Measurements from ENCODE around the gene RAB18.
"Not testable (repeated sequence)": the region's sequence is repeated elsewhere in the genome, so short reads cannot be mapped to it uniquely, and the experiment has no call there.

RAB18 gene

DNA sequence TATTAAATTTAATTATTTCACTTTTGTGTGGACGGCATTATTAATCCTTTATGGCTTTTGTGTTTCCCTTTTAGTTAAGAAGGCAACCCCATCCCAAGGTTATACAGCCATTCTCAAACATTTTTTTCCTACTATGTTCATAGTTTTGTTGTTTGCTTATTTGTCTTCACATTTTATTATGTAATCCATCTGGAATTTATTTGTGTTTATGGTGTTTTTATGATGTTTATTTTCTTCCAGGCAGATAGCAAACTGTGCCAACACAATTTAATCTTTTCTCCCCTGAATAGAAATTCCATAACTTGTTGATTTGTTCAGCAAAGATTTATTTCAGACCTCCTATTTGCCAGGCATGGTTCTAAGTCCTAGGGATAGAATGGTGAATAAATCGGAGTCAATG lies 42.9 kb downstream of the RAB18 start:
- DNase-seq (ENCODE audit: low spot score), result no peak

DNA sequence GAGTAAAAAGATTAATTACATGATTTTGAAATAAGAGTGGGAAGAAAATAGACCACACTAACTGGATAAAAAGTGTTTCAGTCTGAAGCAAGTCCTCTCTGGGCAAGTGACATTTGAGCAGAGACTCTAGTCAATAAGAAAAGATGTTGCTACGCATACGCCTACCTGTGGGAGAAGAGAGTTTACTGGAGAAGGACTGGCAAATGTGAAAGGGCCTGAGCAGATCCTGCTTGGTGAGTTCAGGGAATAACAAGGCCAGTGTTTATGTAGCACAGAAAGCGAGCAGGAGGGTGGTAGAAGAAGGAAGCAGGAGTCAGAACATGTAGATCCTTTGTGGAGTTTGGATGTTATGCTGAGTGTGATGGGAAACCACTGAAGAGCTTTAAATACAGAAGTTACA lies 43.4 kb downstream of the RAB18 start:
- no peak for DNase-seq (ENCODE audit: low spot score)

DNA sequence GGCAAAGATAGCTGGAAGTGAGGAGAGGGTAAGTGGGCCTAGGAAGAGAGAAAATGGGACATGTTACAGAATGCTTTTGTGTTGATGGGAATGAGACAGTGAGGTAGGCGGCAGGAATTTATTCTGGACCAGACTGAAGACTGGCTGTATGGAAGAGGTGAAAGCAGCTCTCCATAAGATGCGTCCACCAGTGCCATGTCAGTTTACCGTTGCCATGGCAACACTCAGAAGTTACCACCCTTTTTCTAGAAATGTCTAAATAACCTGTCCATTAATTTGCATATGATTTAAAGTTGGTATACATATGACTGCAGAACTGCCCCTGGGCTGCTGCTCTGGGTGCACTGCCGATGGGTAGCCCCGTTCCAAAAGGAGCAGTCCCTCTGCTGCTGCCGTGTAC lies 46.7 kb downstream of the RAB18 start:
- DNase-seq (ENCODE audit: low spot score), result no peak

- peak; percentile 50 for DNase-seq (ENCODE audit: low spot score)
Observed at GRCh38 chr10:27558612-27559020, 54.5 kb downstream of the RAB18 start.

- DNase-seq (ENCODE audit: low spot score), result no peak
Observed at GRCh38 chr10:27561334-27561733, 57.2 kb downstream of the RAB18 start.

- peak; percentile 11 for DNase-seq (ENCODE audit: low spot score)
Observed at GRCh38 chr10:27564398-27564797, 60.3 kb downstream of the RAB18 start.

DNA sequence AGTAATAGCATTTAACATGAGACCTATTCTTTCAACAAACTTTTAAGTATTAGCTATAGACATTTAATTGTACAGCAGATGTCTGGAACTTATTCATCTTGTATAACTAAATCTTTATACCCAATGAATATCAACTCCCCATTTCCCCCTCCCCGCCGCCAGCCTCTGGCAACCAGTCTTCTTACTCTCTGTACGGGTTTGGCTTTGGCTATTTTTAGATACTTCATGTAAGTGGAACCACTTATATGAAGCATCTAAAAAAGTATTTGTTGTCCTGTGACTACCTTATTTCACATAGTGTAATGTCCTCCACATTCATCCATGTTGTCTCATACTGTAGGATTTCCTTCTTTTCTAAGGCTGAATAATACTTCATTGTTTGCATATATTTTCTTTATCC lies 60.8 kb downstream of the RAB18 start:
- no peak for DNase-seq (ENCODE audit: low spot score)

- DNase-seq (ENCODE audit: low spot score), result peak; percentile 19
Observed at GRCh38 chr10:27568196-27569175, 64.4 kb downstream of the RAB18 start.

- DNase-seq (ENCODE audit: low spot score), result no peak
Observed at GRCh38 chr10:27569946-27570345, 65.8 kb downstream of the RAB18 start.

DNA sequence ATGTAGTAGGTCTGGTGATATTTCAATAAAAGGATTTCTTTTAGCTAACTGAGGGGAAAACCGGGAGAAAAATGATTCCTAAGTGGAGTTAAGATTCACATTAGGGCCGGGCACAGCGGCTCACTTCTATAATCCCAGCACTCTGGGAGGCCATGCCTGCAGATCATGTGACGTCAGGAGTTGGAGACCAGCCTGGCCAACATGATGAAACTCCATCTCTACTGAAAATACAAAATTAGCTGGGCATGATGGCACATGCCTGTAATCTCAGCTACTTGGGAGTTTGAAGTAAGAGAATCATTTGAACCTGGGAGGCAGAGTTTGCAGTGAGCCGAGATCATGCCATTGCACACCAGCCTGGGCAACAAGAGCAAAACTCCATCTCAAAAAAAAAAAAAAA lies 72.9 kb downstream of the RAB18 start:
- not testable (repeated sequence) for DNase-seq (ENCODE audit: low spot score)

DNA sequence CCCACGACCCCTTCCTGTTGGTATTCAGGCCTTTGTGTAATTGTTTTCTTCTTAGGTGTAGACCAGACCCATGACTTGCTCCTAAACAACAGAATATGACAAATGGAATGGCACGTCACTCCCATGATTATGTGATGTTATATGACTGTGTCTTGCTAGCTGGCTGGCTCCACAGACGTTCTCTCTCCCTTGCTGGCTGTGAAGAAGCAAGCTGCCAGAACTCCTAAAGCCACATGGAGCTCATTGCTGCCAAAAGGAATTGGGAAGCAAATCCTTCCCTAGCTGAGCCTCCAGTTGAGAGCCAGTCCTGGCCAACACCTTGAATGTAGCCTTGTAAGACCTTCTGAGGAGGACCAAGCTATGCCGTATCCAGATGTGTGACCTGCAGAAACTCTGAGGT lies 74.2 kb downstream of the RAB18 start:
- DNase-seq (ENCODE audit: low spot score), result no peak

DNA sequence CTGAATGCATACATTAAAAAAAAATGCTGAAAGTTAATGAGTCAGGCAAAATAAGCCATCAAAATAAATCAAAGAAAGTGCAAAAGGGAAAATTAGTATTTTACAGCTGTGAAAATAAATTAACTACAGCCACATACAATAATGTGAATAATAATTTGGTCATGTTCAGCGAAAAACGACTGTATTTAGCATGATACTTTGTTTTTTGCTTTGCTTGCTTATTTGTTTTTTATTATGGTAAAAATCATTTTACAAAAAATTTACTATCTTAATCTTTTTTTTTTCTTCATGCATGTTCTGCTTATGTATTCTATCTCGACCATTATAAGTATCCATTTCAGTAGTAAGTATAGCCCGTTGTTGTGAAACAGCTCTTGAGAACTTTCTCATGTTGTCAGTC lies 77.1 kb downstream of the RAB18 start:
- no peak for DNase-seq (ENCODE audit: low spot score)

DNA sequence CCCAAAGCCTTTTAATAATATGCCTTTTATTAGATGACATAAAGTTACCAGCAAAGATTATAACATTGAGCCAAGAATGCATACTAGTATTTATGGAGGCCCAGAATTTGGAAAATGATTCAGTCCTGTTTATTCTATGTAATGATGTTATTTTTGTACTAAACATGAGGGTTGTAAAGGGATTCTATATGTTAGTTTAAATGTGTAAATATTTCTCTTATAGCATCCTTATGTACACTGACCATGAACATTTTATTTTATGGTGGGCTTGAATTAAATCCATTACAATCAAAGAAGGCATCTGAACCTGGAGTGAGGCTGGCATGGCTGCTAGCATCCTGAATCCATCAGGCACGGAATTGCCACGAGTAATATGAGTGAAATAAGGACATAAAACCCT lies 80.2 kb downstream of the RAB18 start:
- DNase-seq (ENCODE audit: low spot score), result no peak

Data from CD4-positive, alpha-beta T cell treated with Interleukin-2 at 100 ng/mL for 4 hours (primary cell).